CD4-positive, alpha-beta T cell treated with Interleukin-17A for 1 hour (primary cell): ENCODE results near the gene EFNA2.
"Not testable (repeated sequence)": the region's sequence is repeated elsewhere in the genome, so short reads cannot be mapped to it uniquely, and the experiment has no call there.

ENCODE experiments used
- DNase-seq: peaks from one replicate; pipeline ENCODE4 v3.0.0-alpha.2; 2020

EFNA2 gene

GRCh38 chr19:1322198-1322981, 36.7 kb downstream of the EFNA2 start:
- DNase-seq, result no peak

DNA sequence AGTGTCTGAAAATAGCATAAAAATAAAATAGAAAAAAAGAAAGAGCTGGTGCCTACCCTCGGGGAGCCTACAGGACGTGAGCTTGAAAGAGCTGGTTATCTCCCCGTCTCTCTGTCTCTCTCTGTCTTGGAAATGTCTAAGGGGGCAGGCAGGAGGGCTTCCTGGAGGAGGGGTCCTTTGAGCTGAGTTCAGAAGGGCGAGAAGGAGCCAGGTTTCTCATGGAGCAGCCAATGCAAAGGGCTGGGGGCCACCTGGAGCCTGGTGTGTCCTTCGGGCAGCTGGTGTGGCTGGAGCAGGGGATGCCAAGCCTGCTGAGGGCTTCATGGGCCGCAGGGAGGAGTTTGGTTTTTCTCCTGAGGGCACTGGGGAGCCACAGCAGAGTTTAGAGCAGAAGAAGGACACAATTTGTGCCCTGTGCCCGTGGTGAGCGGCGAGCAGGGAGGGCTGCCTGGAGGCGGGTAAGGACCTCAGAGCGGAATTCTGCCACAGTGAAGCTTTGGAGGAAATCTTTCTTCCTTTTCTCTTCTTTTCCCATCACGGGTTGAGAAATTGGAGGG, 38.7 kb downstream of the EFNA2 start:
- DNase-seq, result no peak

GRCh38 chr19:1324806-1325567, 39.3 kb downstream of the EFNA2 start:
- DNase-seq, result peak; percentile 3

- no peak for DNase-seq
Measured at GRCh38 chr19:1325568-1326294, 40.1 kb downstream of the EFNA2 start.

GRCh38 chr19:1327125-1327524, 41.5 kb downstream of the EFNA2 start:
- DNase-seq, result no peak

DNA sequence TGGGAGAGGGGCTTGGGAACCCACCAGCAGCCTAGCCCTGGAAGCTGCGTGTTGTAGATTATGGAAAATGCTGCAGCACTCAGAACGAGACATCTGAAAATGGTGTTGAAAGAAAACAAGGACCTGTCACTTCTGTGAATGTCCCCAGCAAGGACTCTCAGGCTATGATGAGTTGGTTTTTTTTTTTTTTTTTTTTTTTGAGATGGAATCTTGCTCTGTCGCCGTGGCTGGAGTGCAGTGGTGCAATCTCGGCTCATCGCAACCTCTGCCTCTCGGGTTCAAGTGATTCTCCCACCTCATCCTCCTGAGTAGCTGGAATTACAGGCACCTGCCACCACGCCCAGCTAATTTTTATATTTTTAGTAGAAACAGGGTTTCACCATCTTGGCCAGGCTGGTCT, 46.5 kb downstream of the EFNA2 start:
- DNase-seq, result not testable (repeated sequence)

GRCh38 chr19:1336079-1336684, 50.5 kb downstream of the EFNA2 start:
- no peak for DNase-seq

DNA sequence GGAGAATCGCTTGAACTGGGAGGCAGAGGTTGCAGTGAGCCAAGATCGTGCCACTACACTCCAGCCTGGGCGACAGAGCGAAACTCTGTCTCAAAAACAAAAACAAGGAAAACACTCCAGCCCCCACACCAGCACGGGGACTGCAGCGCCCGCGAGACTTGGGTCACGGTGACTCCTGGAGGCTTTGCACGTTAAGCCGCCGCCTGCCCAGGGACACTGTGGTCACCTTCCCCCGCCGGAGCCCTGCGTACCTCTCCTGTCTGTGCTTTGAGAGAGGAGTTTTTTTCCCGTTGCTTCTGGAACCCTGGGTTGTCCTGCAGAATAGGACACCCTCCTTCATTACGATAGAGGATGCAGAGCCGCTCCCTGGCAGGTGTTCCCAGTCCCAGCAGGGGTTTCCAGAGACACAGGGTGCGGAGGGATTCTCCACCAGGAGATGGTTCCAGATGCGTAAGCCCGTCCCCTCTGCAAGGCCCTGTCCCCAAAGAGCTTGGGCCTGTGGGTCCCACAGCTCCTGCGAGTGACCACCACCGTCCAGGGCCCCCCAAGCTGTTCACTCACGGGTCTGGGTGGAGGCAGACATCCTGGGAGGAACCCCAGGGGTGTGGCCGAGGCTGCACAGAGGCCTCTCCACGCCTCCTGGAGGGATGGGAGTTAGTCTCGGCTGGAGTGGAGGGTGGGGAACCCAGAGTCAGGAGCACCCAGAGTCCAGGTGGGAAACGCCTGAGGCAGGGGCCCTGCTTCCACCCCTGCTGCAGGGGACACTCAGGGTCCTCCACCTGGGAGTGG, 55.2 kb downstream of the EFNA2 start:
- DNase-seq, result no peak

GRCh38 chr19:1343041-1343440, 57.4 kb downstream of the EFNA2 start:
- no peak for DNase-seq

- DNase-seq, result no peak
Measured at GRCh38 chr19:1349211-1349610, 63.5 kb downstream of the EFNA2 start.

GRCh38 chr19:1350867-1351266, 65.2 kb downstream of the EFNA2 start:
- no peak for DNase-seq
